Measurements from ENCODE around the gene NUCB2. TPM values are rescaled to one million over a fixed set of nuclear protein-coding genes. Genes with fewer than 3 reads are reported as not detected.
A peak's percentile ranks its signal among the peaks of the same experiment; 100 is the strongest.

NUCB2 gene
- total and polyA plus RNA-seq, 2 of the 13 experiments (the other 11 are each of a cell fraction or from before 2014, with no cell fraction given), result 54.2 to 82.4 TPM

DNA sequence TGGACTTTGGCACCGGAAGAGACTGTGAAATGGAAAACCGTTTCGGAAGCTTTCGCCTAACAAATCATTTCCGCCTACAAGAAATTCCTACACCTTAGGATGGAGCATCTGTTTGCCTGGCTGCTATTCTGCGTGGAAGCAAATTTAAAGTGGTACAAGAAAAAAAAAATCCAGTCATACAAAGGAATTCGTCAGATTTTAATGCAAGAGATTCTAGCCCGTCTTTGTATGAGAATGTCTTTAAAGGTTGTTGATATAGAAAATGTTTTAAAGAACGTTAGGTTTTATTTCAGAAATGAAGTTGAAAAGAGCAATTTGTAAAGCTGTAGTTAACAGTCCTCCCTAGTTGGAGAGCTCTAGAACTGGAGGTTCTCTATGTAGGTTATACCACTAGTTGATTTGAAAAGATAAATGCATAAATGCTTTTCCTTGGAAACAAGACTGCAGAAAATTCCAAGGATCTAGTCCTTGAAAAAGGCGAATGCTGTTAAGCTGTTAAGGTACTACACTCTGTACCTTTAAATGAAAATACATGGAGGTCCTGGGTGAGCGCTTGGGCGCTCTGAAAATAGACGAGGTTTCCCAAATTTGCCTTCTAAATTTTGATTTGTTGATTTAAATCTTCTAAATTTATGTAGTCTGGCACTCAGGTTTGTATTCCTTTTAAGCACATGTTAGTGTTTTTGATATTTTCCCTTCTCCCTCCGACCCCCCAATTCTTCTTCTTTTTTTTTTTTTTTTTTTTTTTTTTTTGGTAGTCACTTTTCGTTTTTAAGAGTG, 77.5 kb downstream of the NUCB2 start (continued):
- TF ChIP-seq ZNF33B (CRISPR knock-in tag; IDR thresholded peaks at IDR 0.05) (no peak), YY1 (IDR thresholded peaks at IDR 0.05; ENCODE audit: insufficient read depth, insufficient replicate concordance, low read depth, low read length) (no peak), GTF2F1 (IDR thresholded peaks at IDR 0.05; ENCODE audit: low read length) (no peak), XRCC5 (optimal IDR thresholded peaks at IDR 0.05; ENCODE audit: low read length) (no peak), GABPA (IDR thresholded peaks at IDR 0.05; ENCODE audit: low read depth, low read length) (no peak), GABPA (CRISPR knock-in tag; IDR thresholded peaks at IDR 0.05; ENCODE audit: low read depth) (peak; percentile 89), PHB2 (IDR thresholded peaks at IDR 0.05; ENCODE audit: partially characterized antibody) (no peak), RFX5 (IDR thresholded peaks at IDR 0.05; ENCODE audit: low read depth, low read length) (no peak), HNRNPK (IDR thresholded peaks at IDR 0.05; ENCODE audit: low read depth, low read length, poor library complexity, severe bottlenecking) (no peak), TEAD2 (CRISPR knock-in tag; IDR thresholded peaks at IDR 0.05) (no peak), ZNF781 (CRISPR knock-in tag; IDR thresholded peaks at IDR 0.05; ENCODE audit: borderline replicate concordance, not compliant biosample characterization) (no peak), KLF12 (CRISPR knock-in tag; IDR thresholded peaks at IDR 0.05; ENCODE audit: borderline replicate concordance) (no peak), RXRA (CRISPR knock-in tag; IDR thresholded peaks at IDR 0.05) (no peak), ZNF34 (CRISPR knock-in tag; IDR thresholded peaks at IDR 0.05; ENCODE audit: borderline replicate concordance) (no peak), FOSL1 (CRISPR knock-in tag; IDR thresholded peaks at IDR 0.05; ENCODE audit: borderline replicate concordance) (no peak), GATA4 (IDR thresholded peaks at IDR 0.05; ENCODE audit: borderline replicate concordance, low read depth) (no peak), ZMYM2 (CRISPR knock-in tag; IDR thresholded peaks at IDR 0.05) (no peak), HMGXB4 (CRISPR knock-in tag; IDR thresholded peaks at IDR 0.05; ENCODE audit: borderline replicate concordance in 1 of 2, low read depth in 1 of 2) (no peak), ZNF331 (CRISPR knock-in tag; IDR thresholded peaks at IDR 0.05) (no peak), NFE2 (CRISPR knock-in tag; IDR thresholded peaks at IDR 0.05) (no peak), MXI1 (IDR thresholded peaks at IDR 0.05; ENCODE audit: borderline replicate concordance, low read depth, low read length) (no peak), SIX1 (CRISPR knock-in tag; IDR thresholded peaks at IDR 0.05; ENCODE audit: borderline replicate concordance) (peak; percentile 55; the same call in 1 of the 2 replicates)
- TF ChIP-seq, protein P1, sequence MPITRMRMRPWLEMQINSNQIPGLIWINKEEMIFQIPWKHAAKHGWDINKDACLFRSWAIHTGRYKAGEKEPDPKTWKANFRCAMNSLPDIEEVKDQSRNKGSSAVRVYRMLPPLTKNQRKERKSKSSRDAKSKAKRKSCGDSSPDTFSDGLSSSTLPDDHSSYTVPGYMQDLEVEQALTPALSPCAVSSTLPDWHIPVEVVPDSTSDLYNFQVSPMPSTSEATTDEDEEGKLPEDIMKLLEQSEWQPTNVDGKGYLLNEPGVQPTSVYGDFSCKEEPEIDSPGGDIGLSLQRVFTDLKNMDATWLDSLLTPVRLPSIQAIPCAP (CRISPR knock-in tag; IDR thresholded peaks at IDR 0.05; ENCODE audit: low read depth), result no peak
- TF ChIP-seq, protein P2, sequence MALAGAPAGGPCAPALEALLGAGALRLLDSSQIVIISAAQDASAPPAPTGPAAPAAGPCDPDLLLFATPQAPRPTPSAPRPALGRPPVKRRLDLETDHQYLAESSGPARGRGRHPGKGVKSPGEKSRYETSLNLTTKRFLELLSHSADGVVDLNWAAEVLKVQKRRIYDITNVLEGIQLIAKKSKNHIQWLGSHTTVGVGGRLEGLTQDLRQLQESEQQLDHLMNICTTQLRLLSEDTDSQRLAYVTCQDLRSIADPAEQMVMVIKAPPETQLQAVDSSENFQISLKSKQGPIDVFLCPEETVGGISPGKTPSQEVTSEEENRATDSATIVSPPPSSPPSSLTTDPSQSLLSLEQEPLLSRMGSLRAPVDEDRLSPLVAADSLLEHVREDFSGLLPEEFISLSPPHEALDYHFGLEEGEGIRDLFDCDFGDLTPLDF (CRISPR knock-in tag; IDR thresholded peaks at IDR 0.05), result 0 out of 2 replicates have a peak, but pooled peaks have one; percentile 10
- TF ChIP-seq, protein P3, sequence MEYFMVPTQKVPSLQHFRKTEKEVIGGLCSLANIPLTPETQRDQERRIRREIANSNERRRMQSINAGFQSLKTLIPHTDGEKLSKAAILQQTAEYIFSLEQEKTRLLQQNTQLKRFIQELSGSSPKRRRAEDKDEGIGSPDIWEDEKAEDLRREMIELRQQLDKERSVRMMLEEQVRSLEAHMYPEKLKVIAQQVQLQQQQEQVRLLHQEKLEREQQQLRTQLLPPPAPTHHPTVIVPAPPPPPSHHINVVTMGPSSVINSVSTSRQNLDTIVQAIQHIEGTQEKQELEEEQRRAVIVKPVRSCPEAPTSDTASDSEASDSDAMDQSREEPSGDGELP (IDR thresholded peaks at IDR 0.05; ENCODE audit: borderline replicate concordance, low read depth), result 0 out of 2 replicates have a peak, but pooled peaks have one; percentile 55
